ENCODE results near the gene RPS3.

GRCh38 chr11:75450826-75451821, 51.8 kb downstream of the RPS3 start:
- no peak for TF ChIP-seq ZNF703 (CRISPR knock-in tag; IDR thresholded peaks at IDR 0.05; ENCODE audit: borderline replicate concordance)
- TF ChIP-seq POLR2AphosphoS2 (IDR thresholded peaks at IDR 0.05; ENCODE audit: low read depth, low read length), result no peak
- no peak for TF ChIP-seq ATAD3A (CRISPR knock-in tag; IDR thresholded peaks at IDR 0.05)
- no peak for TF ChIP-seq HNF4A (CRISPR knock-in tag; IDR thresholded peaks at IDR 0.05)
- TF ChIP-seq USF2 (IDR thresholded peaks at IDR 0.05; ENCODE audit: low read depth, low read length), result no peak
- no peak for TF ChIP-seq USF2 (CRISPR knock-in tag; IDR thresholded peaks at IDR 0.05; ENCODE audit: borderline replicate concordance)
- no peak for TF ChIP-seq KDM4B (CRISPR knock-in tag; IDR thresholded peaks at IDR 0.05)
- no peak for TF ChIP-seq ZNF10 (CRISPR knock-in tag; IDR thresholded peaks at IDR 0.05; ENCODE audit: borderline replicate concordance, low read depth)
- no peak for TF ChIP-seq ZNF382 (CRISPR knock-in tag; IDR thresholded peaks at IDR 0.05; ENCODE audit: borderline replicate concordance)
- no peak for TF ChIP-seq ZFX (CRISPR knock-in tag; IDR thresholded peaks at IDR 0.05; ENCODE audit: low read depth)
- no peak for TF ChIP-seq BRCA1 (CRISPR knock-in tag; IDR thresholded peaks at IDR 0.05)
- TF ChIP-seq MAFK (conservative IDR thresholded peaks at IDR 0.05 in 1 of 2, IDR thresholded peaks at IDR 0.05 in 1 of 2; ENCODE audit: low read length in 2 of 2), result no peak
- TF ChIP-seq CTCF (CRISPR knock-in tag; IDR thresholded peaks at IDR 0.05), result peak; percentile 80

All from HepG2 (cell line).